Retina (tissue), 1 donor: ENCODE measurements around the gene ATP6V1B1.
A peak's percentile ranks its signal among the peaks of the same experiment; 100 is the strongest.

Experiments
- DNase-seq: peaks from one replicate; pipeline ENCODE4 v3.0.0-alpha.2; 2016

Gene ATP6V1B1

GRCh38 chr2:70928366-70928765, 7.3 kb upstream of the ATP6V1B1 start:
- no peak for DNase-seq

GRCh38 chr2:70930371-70931329, 5.0 kb upstream of the ATP6V1B1 start:
- DNase-seq, result no peak

GRCh38 chr2:70931376-70932000, 4.2 kb upstream of the ATP6V1B1 start:
- DNase-seq, result no peak

GRCh38 chr2:70932631-70933230, 3.0 kb upstream of the ATP6V1B1 start:
- no peak for DNase-seq

- peak; percentile 20 for DNase-seq
These were observed 719 bp upstream of the ATP6V1B1 start for GRCh38 chr2:70934981-70935380.

- peak; percentile 28 for DNase-seq
These were observed 672 bp downstream of the ATP6V1B1 start for GRCh38 chr2:70936165-70936978.

GRCh38 chr2:70936979-70937811, 1.5 kb downstream of the ATP6V1B1 start:
- DNase-seq, result peak; percentile 35

- DNase-seq, result peak; percentile 29
These were observed 2.3 kb downstream of the ATP6V1B1 start for GRCh38 chr2:70937866-70938585.

- no peak for DNase-seq
These were observed 2.9 kb downstream of the ATP6V1B1 start for GRCh38 chr2:70938586-70938950.

GRCh38 chr2:70939001-70939838, 3.5 kb downstream of the ATP6V1B1 start:
- DNase-seq, result peak; percentile 84

GRCh38 chr2:70939839-70940580, 4.3 kb downstream of the ATP6V1B1 start:
- DNase-seq, result peak; percentile 69

GRCh38 chr2:70941186-70941585, 5.5 kb downstream of the ATP6V1B1 start:
- DNase-seq, result no peak

GRCh38 chr2:70941701-70942100, 6.0 kb downstream of the ATP6V1B1 start:
- DNase-seq, result no peak

- DNase-seq, result peak; percentile 41
These were observed 6.9 kb downstream of the ATP6V1B1 start for GRCh38 chr2:70942396-70943204.

GRCh38 chr2:70943205-70943871, 7.6 kb downstream of the ATP6V1B1 start:
- peak; percentile 59 for DNase-seq

GRCh38 chr2:70944111-70944690, 8.5 kb downstream of the ATP6V1B1 start:
- DNase-seq, result no peak

- DNase-seq, result peak; percentile 83
These were observed 11.2 kb downstream of the ATP6V1B1 start for GRCh38 chr2:70946832-70947442.
